ENCODE data around the gene EPM2AIP1.
"Not testable (repeated sequence)": the region's sequence is repeated elsewhere in the genome, so short reads cannot be mapped to it uniquely, and the experiment has no call there.

EPM2AIP1 gene

DNA sequence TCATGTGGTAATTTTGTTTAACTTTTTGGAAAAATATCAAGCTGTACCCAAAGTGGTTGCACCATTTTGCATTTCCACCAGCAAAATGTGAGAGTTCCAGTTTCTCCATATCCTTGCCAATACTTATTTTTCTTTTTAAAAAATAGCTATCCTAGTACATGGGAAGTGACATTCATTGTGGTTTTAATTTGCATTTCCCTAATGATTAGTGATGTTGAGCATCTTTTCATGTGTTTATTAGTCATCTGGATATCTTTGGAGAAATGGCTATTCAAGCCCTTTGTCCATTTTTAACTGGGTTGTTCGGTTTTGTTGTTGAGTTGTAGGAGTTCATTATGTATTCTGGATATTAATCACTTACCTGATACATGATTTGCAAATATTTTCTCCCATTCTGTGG is 28.6 kb downstream of the EPM2AIP1 start:
- no peak for TF ChIP-seq CTCF (conservative IDR thresholded peaks at IDR 0.05; ENCODE audit: low read depth, low read length)

DNA sequence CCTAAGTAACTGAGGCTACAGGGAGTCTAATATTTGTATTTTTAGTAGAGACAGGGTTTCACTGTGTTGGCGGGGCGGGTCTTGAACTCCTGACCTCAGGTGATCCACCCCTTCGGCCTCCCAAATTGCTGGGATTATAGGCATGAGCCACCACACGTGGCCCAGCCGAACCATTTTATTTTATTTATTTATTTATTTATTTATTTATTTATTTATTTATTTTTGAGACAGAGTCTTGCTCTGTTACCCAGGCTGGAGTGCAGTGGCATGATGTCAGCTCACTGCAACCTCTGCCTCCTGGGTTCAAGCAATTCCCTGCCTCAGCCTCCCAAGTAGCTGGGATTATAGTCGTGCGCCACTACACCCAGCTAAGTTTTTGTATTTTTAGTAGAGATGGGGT is 29.9 kb downstream of the EPM2AIP1 start:
- DNase-seq (ENCODE audit: low read depth); H3K4me3 ChIP-seq (ENCODE audit: low read depth, low read length): not testable (repeated sequence)

More for the DNA sequence above, 28.6 kb downstream of the EPM2AIP1 start:
- no peak overlapping the region for H3K4me3 ChIP-seq (ENCODE audit: low read depth, low read length)
- DNase-seq (ENCODE audit: low read depth), result no peak

DNA sequence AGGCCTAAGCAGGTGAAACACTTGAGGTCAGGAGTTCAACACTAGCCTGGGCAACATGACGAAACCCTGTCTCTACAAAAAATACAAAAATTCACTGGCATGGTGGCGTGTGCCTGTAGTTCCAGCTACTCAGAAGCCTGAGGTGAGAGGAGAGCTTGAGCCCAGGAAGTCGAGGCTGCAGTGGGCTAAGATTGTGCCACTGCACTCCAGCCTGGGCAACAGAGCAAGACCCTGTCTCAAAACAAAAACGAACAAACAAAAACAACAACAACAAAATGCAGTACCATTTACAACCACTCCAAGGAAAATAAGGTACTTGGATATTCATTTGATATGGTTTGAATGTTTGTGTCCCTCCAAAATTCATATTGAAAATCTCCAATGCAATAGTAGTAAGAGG is 32.4 kb downstream of the EPM2AIP1 start:
- no peak overlapping the region for H3K4me3 ChIP-seq (ENCODE audit: low read depth, low read length)
- DNase-seq (ENCODE audit: low read depth), result no peak
- TF ChIP-seq CTCF (conservative IDR thresholded peaks at IDR 0.05; ENCODE audit: low read depth, low read length), result no peak

DNA sequence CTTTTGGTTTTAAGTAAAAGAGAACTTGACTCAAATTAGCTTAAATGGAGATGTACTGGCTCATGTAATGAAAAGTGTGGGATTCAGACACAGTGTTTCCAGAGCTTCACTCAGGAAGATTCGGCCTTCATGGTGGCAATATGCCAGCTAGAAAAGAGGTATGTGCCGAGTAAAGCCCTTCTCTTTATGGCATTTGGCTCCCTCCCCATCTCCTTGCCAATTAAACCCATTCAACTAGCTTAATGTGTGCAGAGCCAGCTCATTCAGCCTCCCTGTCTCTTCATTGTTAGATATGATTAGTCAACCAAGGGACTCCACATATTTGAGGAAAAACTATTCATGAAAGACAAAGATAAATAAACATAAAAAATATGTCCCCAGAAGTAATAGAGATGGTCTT is 33.1 kb downstream of the EPM2AIP1 start:
- no peak for DNase-seq (ENCODE audit: low read depth)
- H3K4me3 ChIP-seq (ENCODE audit: low read depth, low read length), result no peak overlapping the region
- no peak for TF ChIP-seq CTCF (conservative IDR thresholded peaks at IDR 0.05; ENCODE audit: low read depth, low read length)

- TF ChIP-seq CTCF (conservative IDR thresholded peaks at IDR 0.05; ENCODE audit: low read depth, low read length), result no peak
- peak; percentile 59 for DNase-seq (ENCODE audit: low read depth)
- peak overlapping the region; percentile 25 for H3K4me3 ChIP-seq (ENCODE audit: low read depth, low read length)
These were observed 34.9 kb downstream of the EPM2AIP1 start for GRCh38 chr3:36957862-36958686.

DNA sequence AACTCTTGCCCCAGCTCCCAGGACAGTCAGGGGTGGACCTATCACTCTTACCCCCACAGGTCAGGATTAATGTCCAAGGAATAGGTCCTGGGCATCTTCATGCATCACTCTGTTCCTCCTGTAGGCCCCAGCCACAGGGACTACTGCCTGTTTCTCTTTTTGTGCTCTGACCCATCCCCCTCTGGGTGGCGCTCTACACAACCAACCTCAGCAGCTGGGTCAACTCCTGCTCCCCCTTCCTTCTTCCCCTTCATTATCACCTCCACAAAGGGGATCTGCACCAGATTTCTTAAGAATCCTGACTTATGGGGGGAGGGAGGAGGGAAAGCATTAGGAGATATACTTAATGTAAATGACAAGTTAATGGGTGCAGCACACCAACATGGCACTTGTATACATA is 35.9 kb downstream of the EPM2AIP1 start:
- DNase-seq (ENCODE audit: low read depth), result no peak
- no peak overlapping the region for H3K4me3 ChIP-seq (ENCODE audit: low read depth, low read length)
- peak; percentile 13 for TF ChIP-seq CTCF (conservative IDR thresholded peaks at IDR 0.05; ENCODE audit: low read depth, low read length)

- DNase-seq (ENCODE audit: low read depth), result no peak
- H3K4me3 ChIP-seq (ENCODE audit: low read depth, low read length), result no peak overlapping the region
- TF ChIP-seq CTCF (conservative IDR thresholded peaks at IDR 0.05; ENCODE audit: low read depth, low read length), result no peak
These were observed 36.8 kb downstream of the EPM2AIP1 start for GRCh38 chr3:36956155-36956554.

All from choroid plexus epithelial cell (primary cell).